HepG2 (cell line): ENCODE results near the gene TAS2R10. TPM values are rescaled to one million over a fixed set of nuclear protein-coding genes. Genes with fewer than 3 reads are reported as not detected.
A peak's percentile ranks its signal among the peaks of the same experiment; 100 is the strongest.

ENCODE experiments used
- ATAC-seq: fragments of 200-7000 bp; cut with Tn5 transposase; 3 replicates; pipeline ENCODE4 v1.9.1; 2020; ENCODE audit warnings: mild to moderate bottlenecking, moderate library complexity
- BruUV-seq: library from RNA; stranded (reverse); fragments of 400-500 nt; replicated peaks from 2 replicates; lab custom pipeline; 2021; lab: Mats Ljungman, UMichigan
- CTCF ChIA-PET: fragments of 300-600 bp; formaldehyde crosslinking; extraction: SDS; loops from one replicate; lab custom pipeline; 2021; ENCODE audit warnings: low total read pairs, inconsistent platforms, low intra/inter-chr PET ratio; lab: Yijun Ruan, JAX
- POLR2A ChIA-PET: fragments of 350-600 bp; sonication (Branson Sonifier 250); formaldehyde crosslinking; loops from one replicate; lab custom pipeline; 2020; ENCODE audit warnings: antibody characterized with exemption, inconsistent platforms; lab: Yijun Ruan, JAX
- DNase-seq: peaks from one replicate; pipeline ENCODE4 v3.0.0-alpha.2; 2015; ENCODE audit warnings: low spot score
- FAIRE-seq: peaks from 3 replicates; lab custom pipeline; 2011; peaks lifted over from hg19 to GRCh38; lab: Jason Lieb, UNC
- H2AFZ ChIP-seq: one replicate; pipeline ENCODE4 v1.6.1; 2011; ENCODE audit warnings: low read length, inconsistent platforms
- H3K27ac ChIP-seq: fragments of 300-600 bp; 3 replicates; pipeline ENCODE4 v1.8.0; 2011; ENCODE audit warnings: mixed run types, mild to moderate bottlenecking, mixed read lengths, low read length, inconsistent platforms; ENCODE audit not compliant: insufficient read depth; ENCODE audit errors: extremely low read length
- H3K27me3 ChIP-seq, 2 experiments: fragments of 200-600 bp in 1 of 2; 2 replicates in 1 of 2; 3 replicates in 1 of 2; pipeline versions ENCODE4 v1.6.0 to v1.8.0; 2011; ENCODE audit warnings: low read length in 2 of 2, mild to moderate bottlenecking in 2 of 2, moderate library complexity in 2 of 2, inconsistent platforms in 1 of 2; ENCODE audit not compliant: insufficient read depth in 2 of 2, control insufficient read depth in 1 of 2
- H3K36me3 ChIP-seq, 2 experiments: fragments of 200-600 bp in 1 of 2; replicated peaks in 1 of 2; 2 replicates in 1 of 2; 3 replicates in 1 of 2; pipeline versions ENCODE4 v1.5.1 to v1.8.0; 2011; ENCODE audit warnings: low read length in 2 of 2, inconsistent platforms in 1 of 2; ENCODE audit not compliant: insufficient read depth in 2 of 2, control insufficient read depth in 1 of 2
- H3K4me1 ChIP-seq: 2 replicates; pipeline ENCODE4 v1.5.1; 2012; ENCODE audit warnings: low read length, inconsistent platforms; ENCODE audit not compliant: insufficient read depth
- H3K4me2 ChIP-seq: 2 replicates; pipeline ENCODE4 v1.6.0; 2011; ENCODE audit warnings: low read depth, low read length, inconsistent platforms
- H3K4me3 ChIP-seq, 3 experiments: fragments of 200-600 bp in 1 of 3; sonication (generic), shearing (Covaris generic) in 1 of 3; replicated peaks in 1 of 3; 2 replicates each; pipeline ENCODE4 v1.5.1; 2011 to 2016; ENCODE audit warnings: low read length in 3 of 3, inconsistent platforms in 2 of 3, low read depth in 2 of 3, mild to moderate bottlenecking in 2 of 3, control low read depth in 1 of 3, mixed read lengths in 1 of 3; ENCODE audit not compliant: insufficient read depth in 1 of 3
- H3K79me2 ChIP-seq: one replicate; pipeline ENCODE4 v1.6.1; 2011; ENCODE audit warnings: low read length, inconsistent platforms; ENCODE audit not compliant: insufficient read depth
- H3K9ac ChIP-seq: 2 replicates; pipeline ENCODE4 v1.6.0; 2011; ENCODE audit warnings: mild to moderate bottlenecking, low read depth, low read length, inconsistent platforms; ENCODE audit not compliant: insufficient read depth
- H3K9me3 ChIP-seq: 2 replicates; pipeline ENCODE4 v1.5.1; 2012; ENCODE audit warnings: mild to moderate bottlenecking, low read length
- H4K20me1 ChIP-seq: 2 replicates; pipeline ENCODE4 v1.6.0; 2011; ENCODE audit warnings: inconsistent platforms, mild to moderate bottlenecking, low read length, moderate library complexity; ENCODE audit not compliant: insufficient read depth
- CEBPB ChIP-seq: IDR thresholded peaks from 2 replicates; pipeline ENCODE4 v1.6.1; 2011; ENCODE audit warnings: low read depth, low read length, improper control_type of control experiment, borderline replicate concordance
- DMTF1 ChIP-seq: sonication (generic); formaldehyde crosslinking; IDR thresholded peaks from 2 replicates; pipeline ENCODE4 v1.4.0; 2020; ENCODE audit warnings: mild to moderate bottlenecking, missing genetic modification reagents
- PHB2 ChIP-seq: fragments of 450-650 bp; IDR thresholded peaks from 2 replicates; pipeline ENCODE4 v1.6.1; 2018; ENCODE audit not compliant: partially characterized antibody
- PLRG1 ChIP-seq: fragments of 450-650 bp; conservative IDR thresholded peaks from 2 replicates; pipeline ENCODE4 v1.6.1; 2016
- TAF1 ChIP-seq: sonication (generic); formaldehyde crosslinking; IDR thresholded peaks from 2 replicates; pipeline ENCODE4 v1.4.0; 2020; ENCODE audit warnings: missing genetic modification reagents
- THAP11 ChIP-seq: IDR thresholded peaks from 2 replicates; pipeline ENCODE4 v1.6.1; 2016; ENCODE audit warnings: missing biosample characterization, missing genetic modification reagents
- TIGD3 ChIP-seq: sonication (generic); formaldehyde crosslinking; IDR thresholded peaks from 2 replicates; pipeline ENCODE4 v1.5.1; 2020; ENCODE audit warnings: mild to moderate bottlenecking, missing genetic modification reagents, borderline replicate concordance
- ZNF646 ChIP-seq: sonication (generic); formaldehyde crosslinking; IDR thresholded peaks from 2 replicates; pipeline ENCODE4 v1.9.0; 2021; ENCODE audit warnings: mild to moderate bottlenecking, missing genetic modification reagents
- WGBS: methylation state at CpG from one replicate; pipeline ENCODE4 v1.1.6; 2017; ENCODE audit warnings: low lambda C conversion rate; 5-methylcytosine and 5-hydroxymethylcytosine counted together
- in situ Hi-C: cut with HindIII; loops from 2 replicates; pipeline ENCODE4 v1.10.0; 2017; ENCODE audit warnings: low pct_unique_long_range_greater_than_20kb; ENCODE audit not compliant: extremely low pct_ligation_motif_present
- intact Hi-C: fragments of 100-400 bp; cut with micrococcal nuclease; formaldehyde crosslinking; loops from one replicate; pipeline ENCODE4 v1.10.0; 2022; ENCODE audit not compliant: unreplicated experiment
- polyA plus RNA-seq, 8 experiments: library from polyadenylated mRNA; depleted of rRNA in 3 of 8; stranded (reverse) in 7 of 8; unstranded in 1 of 8; fragments of >200 nt; fragmentation: Illumina TruSeq in 4 of 8; extraction: Trizol in 4 of 8; gene quantifications; 2 replicates each; pipeline versions ENCODE4 v1.2.1 to v1.2.3, GENCODE V29; 2011 to 2016; ENCODE audit warnings: low read depth in 4 of 8, missing spikeins in 1 of 8, mixed read lengths in 1 of 8; ENCODE audit not compliant: insufficient read depth in 1 of 8
- total RNA-seq, 5 experiments: library from RNA; depleted of rRNA; stranded (reverse); fragments of >200 nt; fragmentation: Illumina TruSeq; extraction: Trizol; gene quantifications; 2 replicates each; pipeline ENCODE4 v1.2.3, GENCODE V29; 2016; ENCODE audit warnings: low read depth in 1 of 5

Gene TAS2R10
- total and polyA plus RNA-seq, 2 of the 13 experiments (the other 11 are each of a cell fraction or from before 2014, with no cell fraction given) = 0.98 to 1.00 TPM

- H3K79me2 ChIP-seq = no peaks in the 10 kb centered on the region
- TF ChIP-seq PHB2 (no peak), CEBPB (peak; percentile 84)
- TF ChIP-seq, all 625 proteins: peak for 1
- Histone ChIP-seq H3K4me1 (no peaks in the 10 kb centered on the region), H3K4me3 (no peak overlapping the region), H3K9ac (no peak overlapping the region), H3K27me3 (no peaks in the 10 kb centered on the region), H3K9me3 (no peaks in the 10 kb centered on the region), H3K36me3 (no peaks in the 10 kb centered on the region), H3K27ac (no peak overlapping the region), H2AFZ (no peak overlapping the region), H4K20me1 (no peaks in the 10 kb centered on the region), H3K4me2 (no peak overlapping the region)
- no peak for FAIRE-seq
- no TSS peak for BruUV-seq
- 97% methylated on average over 1 of the region's 1 CpG for WGBS
- in situ Hi-C loops = no loop called here
- DNase-seq = peak; percentile 3
- POLR2A ChIA-PET = no interaction called here
- intact Hi-C loops = no loop called here
- CTCF ChIA-PET = no interaction called here
- no peak for ATAC-seq
Observed at GRCh38 chr12:10829994-10830393, 3.8 kb upstream of the TAS2R10 start.

GRCh38 chr12:10824957-10825356 is 1.2 kb downstream of the TAS2R10 start:
- FAIRE-seq (no peak), DNase-seq (no peak), ATAC-seq (no peak)
- no peak overlapping the region for H3K4me3 ChIP-seq
- H3K4me1 ChIP-seq = no peaks in the 10 kb centered on the region
- H2AFZ ChIP-seq = no peak overlapping the region
- no peaks in the 10 kb centered on the region for H3K9me3 ChIP-seq
- H3K36me3 ChIP-seq = no peaks in the 10 kb centered on the region
- TF ChIP-seq ZNF646 (CRISPR knock-in tag) = no peak
- TF ChIP-seq TIGD3 (CRISPR knock-in tag) = no peak
- no peak for TF ChIP-seq TAF1
- TF ChIP-seq DMTF1 (CRISPR knock-in tag) = no peak
- no peak for TF ChIP-seq THAP11
- no peak for TF ChIP-seq PLRG1
- H3K27ac ChIP-seq = no peak overlapping the region
- CTCF ChIA-PET = no interaction called here
- no peaks in the 10 kb centered on the region for H3K27me3 ChIP-seq
- no peak overlapping the region for H3K4me2 ChIP-seq
- H4K20me1 ChIP-seq = no peaks in the 10 kb centered on the region
- BruUV-seq = no TSS peak
- in situ Hi-C loops = no loop called here
- POLR2A ChIA-PET = no interaction called here
- 78% methylated on average over 3 of the region's 3 CpGs for WGBS
- intact Hi-C loops = no loop called here
- no peak overlapping the region for H3K9ac ChIP-seq
- no peaks in the 10 kb centered on the region for H3K79me2 ChIP-seq
